Measurements from ENCODE around the gene RTRAF. TPM values are rescaled to one million over a fixed set of nuclear protein-coding genes. Genes with fewer than 3 reads are reported as not detected.

RTRAF gene
- 245 to 269 TPM (median 253 TPM) in 5 replicates for total RNA-seq (2022; extraction: Qiagen RNA extraction; ENCODE audit: low read depth)

GRCh38 chr14:51989293-51990234 is at the start of gene RTRAF:
Gene RTRAF (plus strand): TSS chr14:51989546. CDS start chr14:51989640, 94 bp downstream.

Other genes starting within 250 kb of the RTRAF start
- 2.1 to 4.1 TPM (median 3.2 TPM) in 5 replicates for gene GNG2, start 128.9 kb upstream of the RTRAF start, total RNA-seq (2022; extraction: Qiagen RNA extraction; ENCODE audit: low read depth)
- gene NID2, start 79.5 kb downstream of the RTRAF start, total RNA-seq (2022; extraction: Qiagen RNA extraction; ENCODE audit: low read depth): 15.1 to 22.0 TPM (median 19.6 TPM) in 5 replicates

All from A549 treated with DMSO at 1 μM for 4 hours (cell line).